CD4-positive, alpha-beta T cell treated with Interferon gamma for 1 hour (primary cell): ENCODE measurements around the gene OR2AG1.
A peak's percentile ranks its signal among the peaks of the same experiment; 100 is the strongest.

Experiments
- DNase-seq: peaks from one replicate; pipeline ENCODE4 v3.0.0-alpha.2; 2020

The OR2AG1 gene

DNA sequence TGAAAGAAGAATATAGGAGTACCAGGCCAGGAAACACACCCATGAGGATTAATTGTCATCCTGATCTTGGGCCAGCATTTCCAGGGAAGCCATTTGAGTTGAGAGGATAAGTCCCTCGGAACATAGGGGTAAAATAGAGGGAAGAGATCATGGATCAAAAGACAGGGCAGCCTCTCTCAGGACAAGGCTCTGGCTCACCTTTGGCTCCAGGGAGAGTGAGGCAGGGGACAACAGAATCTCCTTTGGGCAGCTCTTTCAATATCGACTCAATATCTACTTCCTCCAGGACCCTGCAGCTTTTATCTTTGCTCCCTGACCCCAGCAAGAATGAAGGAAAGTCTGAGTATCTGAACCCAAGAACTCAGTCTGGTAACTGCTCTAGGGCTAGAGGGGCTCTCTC, at the start of gene OR2AG1:
Gene OR2AG1, plus strand, starts transcription at position 301 of the 400 bp plus-strand sequence. CDS start 2,018 bp downstream, outside the sequence.
- no peak for DNase-seq

DNA sequence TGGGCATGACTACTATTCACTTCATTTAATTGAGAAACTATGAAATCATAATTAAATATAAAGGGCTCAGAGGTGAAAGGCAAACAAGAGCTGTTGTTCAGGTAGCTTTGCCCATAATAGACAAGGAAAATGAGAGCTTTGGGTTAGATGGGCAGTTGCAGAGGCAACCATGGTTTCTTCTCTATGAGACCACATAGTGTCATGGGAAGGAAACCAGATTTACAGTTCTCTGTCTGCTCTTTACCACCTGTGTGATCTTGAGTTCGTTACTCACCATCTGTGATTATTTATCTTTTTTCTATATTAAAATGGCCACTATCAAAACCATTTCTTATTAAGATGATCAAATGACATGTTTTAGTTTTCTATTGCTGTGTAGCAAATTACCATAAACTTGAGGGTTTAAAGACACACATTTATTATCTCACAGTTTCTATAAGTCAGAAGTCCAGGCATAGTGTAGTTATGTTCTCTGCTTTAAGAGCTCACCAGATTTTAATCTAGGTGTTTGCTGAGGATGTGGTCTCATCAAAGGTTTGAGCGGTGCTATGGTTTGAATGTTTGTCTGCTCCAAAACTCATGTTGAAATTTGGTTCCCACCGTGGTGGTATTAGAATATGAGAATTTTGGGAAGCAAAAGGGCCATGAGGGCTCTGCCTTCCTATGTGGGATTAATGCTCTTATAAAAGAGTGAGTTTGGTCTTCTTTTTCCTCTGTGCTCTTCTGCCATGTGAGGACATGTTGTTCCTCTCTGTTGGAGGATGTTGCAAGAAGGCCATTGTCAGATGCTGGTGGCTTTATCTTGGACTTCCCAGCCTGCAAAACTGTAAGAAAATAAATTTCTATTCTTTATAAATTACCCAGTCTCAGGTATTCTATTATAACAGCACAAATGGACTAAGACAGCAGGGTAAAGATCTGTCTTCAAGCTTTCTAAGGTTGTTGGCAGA, 49.2 kb upstream of the OR2AG1 start:
- DNase-seq = no peak

- DNase-seq = no peak
Measured at GRCh38 chr11:6734616-6735015, 48.2 kb upstream of the OR2AG1 start.

GRCh38 chr11:6735306-6735705, 47.5 kb upstream of the OR2AG1 start:
- no peak for DNase-seq

GRCh38 chr11:6736495-6737121, 46.2 kb upstream of the OR2AG1 start:
- no peak for DNase-seq

GRCh38 chr11:6737872-6738466, 44.9 kb upstream of the OR2AG1 start:
- DNase-seq = peak; percentile 49

DNA sequence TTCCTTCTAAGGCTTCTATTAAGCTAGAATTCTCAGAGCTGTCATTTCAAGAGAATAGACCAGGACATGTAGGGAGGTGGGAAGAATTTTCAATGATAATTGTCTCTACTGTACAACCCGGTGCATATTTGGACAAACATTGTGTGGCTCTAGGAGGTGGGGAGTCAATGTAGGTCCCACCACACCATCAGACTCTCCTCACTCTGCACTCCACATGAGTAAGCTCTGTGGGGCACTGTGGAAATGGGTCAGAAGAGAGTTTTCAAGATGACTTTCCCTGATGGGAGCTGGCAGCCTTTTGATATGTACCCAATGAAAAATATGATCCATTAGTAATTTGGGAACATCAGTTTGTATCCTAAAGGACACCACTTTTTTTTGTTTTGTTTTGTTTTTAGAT, 44.2 kb upstream of the OR2AG1 start:
- DNase-seq = no peak

DNA sequence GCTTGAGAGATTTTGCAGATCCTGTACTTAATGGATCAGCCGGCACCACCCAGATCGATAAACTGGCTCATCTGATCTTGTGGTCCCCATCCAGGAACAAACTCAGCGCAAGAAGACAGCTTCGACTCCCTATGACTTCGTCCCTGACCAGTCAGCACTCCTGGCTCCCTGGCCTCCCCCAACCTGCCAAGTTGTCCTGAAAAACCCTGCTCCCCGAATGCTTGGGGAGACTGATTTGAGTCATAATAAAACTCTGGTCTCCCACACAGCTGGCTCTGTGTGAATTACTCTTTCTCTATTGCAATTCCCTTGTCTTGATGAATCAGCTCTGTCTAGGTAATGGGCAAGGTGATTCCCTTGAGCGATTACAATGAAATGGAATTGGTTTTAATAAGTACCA, 40.6 kb upstream of the OR2AG1 start:
- no peak for DNase-seq

DNA sequence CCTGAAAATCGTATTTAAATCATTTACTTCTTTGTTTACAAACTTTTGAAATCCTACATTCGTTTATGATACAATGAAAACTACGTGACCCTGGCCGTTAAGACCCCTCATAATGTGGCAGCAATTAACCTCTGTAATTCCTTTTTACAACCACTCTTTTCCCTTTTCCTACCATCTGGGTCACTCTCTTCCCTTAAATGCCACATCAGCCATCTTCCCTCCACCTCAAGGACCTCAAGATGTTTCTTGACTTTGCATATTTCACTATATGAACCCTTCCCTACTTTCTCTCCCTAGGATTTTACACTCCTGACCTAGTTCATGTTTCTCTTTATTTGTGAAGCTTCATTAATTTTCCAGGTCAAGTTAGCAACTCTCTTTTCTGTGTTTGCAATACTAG, 37.8 kb upstream of the OR2AG1 start:
- DNase-seq = no peak

DNA sequence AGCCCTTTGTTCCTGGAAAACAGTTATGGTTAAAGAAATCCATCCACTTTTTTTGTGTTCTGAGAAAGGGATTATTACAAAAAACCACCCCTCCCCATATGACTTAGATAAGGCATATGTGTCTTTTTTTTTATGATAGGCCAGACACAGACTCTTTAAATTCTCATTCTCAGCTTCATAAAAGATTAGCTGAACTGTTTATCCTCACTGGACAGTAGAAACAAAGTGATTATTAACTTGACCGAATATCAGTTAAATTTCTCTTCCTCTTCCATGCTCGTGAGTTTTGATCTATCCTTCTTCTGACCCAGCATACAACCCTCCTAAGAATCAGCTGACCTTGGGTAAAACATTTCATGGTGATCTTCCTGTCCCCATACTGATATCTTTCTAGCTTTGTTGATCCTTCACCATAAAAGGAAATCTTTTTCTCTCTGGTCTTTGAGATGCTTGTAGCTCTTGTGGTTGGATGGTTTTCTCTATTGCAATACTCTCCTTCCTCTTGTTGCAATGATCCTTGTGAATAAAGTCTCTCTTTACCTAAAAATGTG, 37.3 kb upstream of the OR2AG1 start:
- DNase-seq = no peak

DNA sequence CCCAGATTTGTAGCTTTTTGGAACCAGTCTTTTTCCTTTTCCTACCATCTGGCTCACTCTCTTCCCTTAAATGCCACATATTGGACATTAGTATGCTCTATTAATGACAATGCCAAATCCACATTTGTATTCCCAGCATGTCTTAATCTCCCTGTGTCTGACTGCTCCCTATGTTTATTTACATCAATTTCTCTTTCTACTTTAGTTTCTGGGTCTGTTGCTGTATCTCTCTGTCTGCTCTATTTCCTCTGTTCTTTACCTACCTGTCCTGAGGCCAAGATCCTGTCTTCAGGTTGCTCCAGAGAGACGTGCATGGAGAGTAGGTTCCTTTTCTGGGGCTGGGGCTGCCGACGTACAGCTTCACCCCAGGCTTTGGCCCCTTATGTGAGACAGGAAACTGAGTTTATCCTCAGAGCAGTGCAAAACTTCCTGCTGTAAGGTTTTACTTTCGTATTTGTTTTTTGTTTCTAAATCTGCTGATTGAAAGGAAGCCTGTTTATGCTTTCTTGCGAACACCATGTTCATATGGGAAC, 36.7 kb upstream of the OR2AG1 start:
- peak; percentile 47 for DNase-seq

GRCh38 chr11:6746626-6747025, 36.2 kb upstream of the OR2AG1 start:
- no peak for DNase-seq

DNA sequence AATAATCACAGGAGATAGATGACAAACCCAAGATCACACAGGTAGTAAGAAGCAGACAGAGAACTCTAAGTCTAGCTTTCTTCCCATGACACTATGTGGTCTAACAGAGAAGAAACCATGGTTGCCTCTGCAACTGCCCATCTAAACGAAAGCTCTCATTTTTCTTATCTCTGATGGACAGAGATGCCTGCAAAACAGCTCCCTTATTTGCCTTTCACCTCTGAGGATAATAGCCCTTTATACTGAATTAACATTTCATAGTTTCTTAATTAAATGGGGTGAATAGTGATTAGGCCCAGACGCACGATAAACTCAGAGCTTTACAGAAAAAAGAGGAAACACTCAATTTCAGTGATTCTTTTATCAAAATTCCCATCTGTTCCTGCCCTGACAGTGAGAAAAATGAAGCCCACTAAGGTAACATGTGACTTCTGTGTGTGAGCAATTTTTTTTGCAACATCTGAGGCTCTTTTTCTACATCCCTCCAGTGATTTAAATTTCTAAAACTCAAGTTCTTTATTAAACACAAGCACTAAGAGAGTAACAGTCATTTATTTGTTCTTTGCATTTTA, 35.6 kb upstream of the OR2AG1 start:
- DNase-seq = no peak

GRCh38 chr11:6755303-6755952, 27.4 kb upstream of the OR2AG1 start:
- DNase-seq = no peak

DNA sequence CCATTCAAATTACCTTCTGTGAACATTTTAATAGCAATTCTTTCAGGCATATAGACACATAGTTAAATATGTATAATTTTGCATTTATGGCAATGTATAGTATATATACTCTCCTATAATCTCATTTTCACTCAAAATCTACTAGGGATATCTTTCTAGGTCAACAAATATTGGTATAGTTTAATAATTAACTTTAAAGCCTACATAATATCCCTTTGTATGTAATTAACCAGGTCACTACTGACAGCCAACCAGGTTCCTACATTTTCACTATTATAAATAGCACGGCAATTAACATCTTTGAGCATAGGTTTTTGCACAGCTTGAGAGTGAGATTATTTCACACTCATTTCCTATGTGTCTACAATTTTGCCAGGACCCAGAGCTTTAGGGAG, 26.9 kb upstream of the OR2AG1 start:
- no peak for DNase-seq

DNA sequence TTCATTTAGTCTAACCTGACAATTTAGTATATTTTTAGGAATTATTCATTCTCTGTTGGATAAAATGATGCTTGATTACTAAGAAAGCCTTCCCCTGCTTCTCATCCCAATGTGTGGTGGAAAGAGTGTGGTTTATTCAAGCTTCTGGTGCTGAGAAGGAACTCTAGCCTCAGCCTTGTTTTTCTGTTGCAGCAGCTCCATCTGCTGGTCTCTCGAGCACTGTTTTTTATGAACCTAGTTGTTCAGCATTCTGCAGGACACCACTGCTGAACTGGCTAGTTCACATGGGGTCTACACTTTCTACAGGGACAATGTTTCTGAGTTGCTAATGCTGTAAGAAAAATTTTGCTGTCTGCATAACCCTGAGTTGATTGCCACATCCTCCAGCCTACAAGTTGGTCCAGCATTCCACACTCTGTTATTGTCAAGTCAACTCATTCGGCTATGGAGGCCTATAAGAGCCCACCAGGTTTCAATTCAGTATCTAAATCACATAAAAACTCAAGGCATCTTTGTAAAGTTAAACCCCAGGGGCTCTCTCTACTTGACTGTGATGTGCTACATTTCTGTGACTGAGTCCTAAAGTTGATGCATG, 25.4 kb upstream of the OR2AG1 start:
- DNase-seq = peak; percentile 56

GRCh38 chr11:6771926-6772893, 10.6 kb upstream of the OR2AG1 start, which contains the start of gene OR2AG2:
Gene OR2AG2 (minus strand): TSS chr11:6771976. CDS start chr11:6768957, 3,019 bp downstream.
- peak; percentile 37 for DNase-seq

GRCh38 chr11:6778518-6778917, 4.3 kb upstream of the OR2AG1 start:
- no peak for DNase-seq

DNA sequence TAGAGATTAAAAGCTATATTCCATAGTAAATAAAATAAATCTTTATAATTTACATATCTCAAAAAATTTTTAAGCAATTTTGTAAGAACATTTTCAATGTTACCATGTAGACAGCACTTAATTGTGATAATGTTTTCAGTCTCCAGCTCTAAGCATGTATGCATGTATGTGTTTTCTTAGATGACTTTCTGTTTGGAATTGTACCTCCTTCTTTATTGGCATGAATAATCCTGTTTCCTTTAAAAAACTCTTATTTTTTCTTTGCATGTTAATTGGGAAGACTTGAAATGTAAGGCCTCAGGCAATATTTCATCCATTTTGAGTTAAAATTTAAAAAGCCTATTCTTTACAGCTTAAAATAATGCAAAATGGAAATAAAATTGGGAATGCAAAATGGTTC, 2.0 kb upstream of the OR2AG1 start:
- no peak for DNase-seq

DNA sequence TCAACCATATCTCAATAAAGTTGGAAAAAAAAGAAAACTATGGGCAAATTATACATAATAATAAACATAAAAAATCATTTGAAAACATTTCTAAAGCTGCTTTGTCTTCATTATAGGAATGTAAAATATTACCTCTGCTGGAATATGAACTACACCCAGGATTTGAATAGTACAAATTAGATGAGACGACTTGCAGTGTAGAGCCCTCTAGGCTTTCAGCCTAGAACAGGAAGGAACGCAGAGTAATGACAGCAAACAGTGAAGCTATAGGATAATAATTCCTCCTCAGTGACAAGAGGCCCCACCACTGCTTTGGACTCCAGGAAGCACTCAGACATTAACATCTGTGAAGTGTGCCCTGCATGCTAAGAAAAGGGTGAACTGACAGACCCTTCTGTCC, 7.7 kb downstream of the OR2AG1 start:
- no peak for DNase-seq

- no peak for DNase-seq
Measured at GRCh38 chr11:6794639-6795038, 11.8 kb downstream of the OR2AG1 start.
